NCI-H526 (cell line): ENCODE measurements around the gene CASZ1.

Experiments used
- DNase-seq, 2 experiments: peaks; one replicate each; lab custom pipeline; 2025; lab: John Stamatoyannopoulos, UW

The CASZ1 gene

DNA sequence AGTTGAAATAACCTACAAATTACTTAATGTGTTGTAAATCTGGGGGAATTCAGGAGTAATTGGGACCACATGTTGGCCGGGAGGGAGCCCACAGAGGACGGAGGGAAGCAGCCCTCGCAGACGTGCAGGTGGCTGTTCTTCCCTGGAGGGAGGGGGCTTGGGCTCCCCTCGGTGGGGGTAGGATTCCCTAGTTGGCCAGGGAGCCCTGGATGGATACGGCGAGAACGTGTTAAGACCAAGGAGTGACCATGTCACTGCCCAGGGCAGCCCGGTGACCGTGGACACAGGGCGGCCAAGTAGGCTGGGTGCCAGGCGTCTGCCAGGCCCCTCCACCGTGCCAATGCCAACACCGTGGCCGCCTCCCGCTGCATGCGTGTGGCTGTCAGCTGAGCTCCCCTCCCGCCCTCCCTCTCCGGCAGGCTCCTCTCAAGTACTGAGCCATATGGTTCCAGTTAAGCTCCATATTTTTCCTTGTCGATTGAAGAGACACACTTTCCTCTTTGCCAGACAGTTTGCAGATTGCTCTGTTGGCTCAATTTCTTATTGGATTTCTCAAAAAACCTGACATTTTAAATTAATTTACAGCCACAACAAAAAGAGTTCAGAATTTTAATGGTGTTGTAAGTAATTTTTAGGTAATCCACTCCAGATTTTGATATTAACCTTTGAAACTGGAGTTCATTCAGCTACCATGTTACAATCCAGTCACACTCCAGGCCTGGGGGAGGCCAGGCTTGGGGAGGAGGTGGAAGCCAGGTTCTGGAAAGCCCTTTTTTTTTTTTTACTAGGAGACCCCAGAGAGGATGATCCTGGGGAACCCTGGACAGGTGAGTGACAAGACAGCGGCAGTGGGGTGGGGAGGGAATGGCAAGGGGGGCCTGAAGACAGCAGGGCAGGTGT lies 71.2 kb downstream of the CASZ1 start:
- DNase-seq: no peak

GRCh38 chr1:10724511-10724910 lies 71.9 kb downstream of the CASZ1 start:
- DNase-seq: no peak

DNA sequence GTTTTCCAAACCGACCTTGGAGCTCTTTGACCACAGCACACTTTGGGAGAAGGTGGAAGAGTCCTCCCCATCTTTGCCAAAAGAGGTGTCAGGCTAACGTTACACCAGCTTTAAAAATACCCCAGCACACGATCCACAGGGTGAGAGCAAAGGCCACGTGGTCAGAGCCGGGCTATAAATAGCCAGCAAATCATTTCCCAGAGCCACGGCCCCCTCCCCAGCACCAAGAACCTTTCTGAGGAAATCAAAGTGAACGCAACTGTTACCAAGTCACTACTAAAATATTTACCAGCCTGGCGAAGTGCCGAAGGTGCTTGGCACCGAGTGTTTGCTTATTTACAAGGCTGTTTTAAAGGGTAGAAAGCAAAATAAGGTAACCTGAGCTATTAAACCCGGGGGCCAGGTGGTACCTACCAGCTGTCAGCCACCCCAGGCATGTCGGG lies 72.4 kb downstream of the CASZ1 start:
- DNase-seq: no peak

DNA sequence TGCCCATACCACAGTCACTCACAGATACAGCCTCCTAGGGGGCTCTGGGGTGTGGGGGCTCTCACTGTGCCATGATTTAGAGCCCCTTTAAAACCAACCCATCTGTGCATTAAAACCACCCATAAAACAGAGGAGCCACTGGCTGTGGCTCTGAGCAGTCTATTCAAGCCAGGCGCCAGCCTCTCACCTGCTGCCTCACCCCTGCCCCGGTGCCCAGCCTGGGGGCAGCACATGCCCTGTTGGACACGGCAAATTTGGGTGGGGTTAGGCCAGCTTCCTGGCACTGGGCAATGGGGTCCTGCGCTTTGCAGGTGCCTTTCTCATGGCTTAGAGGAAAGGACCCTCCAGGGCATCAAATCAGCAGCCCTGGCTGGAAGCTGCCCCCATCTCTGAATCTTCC lies 73.1 kb downstream of the CASZ1 start:
- no peak for DNase-seq

DNA sequence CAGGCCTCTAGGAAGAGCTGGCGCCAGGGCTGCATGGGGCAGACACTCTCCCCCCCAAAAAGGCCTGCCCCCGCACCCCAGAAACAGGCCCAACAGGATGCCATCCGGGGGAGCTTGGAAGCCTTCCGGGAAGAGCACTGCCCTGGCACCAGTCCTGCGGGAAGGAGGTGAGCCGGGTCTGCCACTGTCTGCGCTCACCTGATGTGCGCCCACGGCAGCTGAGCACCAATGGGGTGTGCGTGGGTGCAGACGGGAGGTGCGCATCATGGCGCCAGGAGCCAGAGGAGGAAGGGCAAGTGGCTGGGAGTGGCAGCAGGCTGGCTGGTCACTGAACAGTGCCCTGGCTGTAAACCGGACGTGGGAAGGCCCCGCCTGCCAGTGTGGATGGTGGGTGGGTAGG lies 73.6 kb downstream of the CASZ1 start:
- DNase-seq: no peak

DNA sequence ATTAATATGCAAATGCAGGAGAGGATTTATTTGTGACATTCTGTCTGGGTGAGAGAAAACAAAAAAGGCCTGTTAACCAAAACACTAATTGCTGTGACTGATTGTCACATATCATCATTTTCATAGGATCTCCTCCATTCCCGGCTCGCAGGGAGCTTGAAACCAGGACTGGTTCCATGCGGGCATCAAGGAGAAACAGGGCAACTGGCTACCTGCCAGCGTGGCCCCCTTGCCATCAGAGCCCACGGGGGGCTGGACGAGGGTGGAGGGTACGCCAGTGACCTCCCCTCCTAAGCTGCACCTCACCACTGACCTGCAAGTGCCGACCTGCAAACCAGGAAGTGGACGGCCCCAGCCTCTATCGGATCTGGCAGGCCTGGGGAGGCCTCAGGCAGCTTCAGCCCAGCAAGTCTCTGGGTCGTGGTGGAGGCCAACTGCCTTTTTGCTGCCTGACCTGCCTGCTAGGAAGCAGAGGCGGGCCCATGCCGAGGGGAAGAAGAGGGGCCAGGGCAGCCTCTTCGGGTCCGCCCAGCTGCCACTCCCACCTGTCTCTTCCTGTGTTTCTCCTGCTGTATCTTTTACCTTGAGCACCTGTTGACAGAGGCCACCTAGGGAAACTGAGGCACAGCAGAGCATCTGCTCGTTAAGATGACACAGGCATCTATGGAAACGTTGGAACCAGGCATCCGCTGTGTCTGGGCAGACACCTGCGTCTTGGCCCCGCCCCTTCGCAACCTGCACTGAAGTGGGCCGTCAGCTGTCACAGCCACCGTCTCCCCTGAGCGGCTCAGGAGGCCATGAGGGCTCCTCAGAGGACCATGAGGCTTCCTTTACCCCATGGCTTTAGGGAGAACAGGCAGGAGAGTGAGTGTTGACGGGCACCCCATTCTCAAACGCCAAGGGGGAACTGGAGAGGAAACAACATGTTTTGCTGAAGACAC lies 74.8 kb downstream of the CASZ1 start:
- DNase-seq: no peak

DNA sequence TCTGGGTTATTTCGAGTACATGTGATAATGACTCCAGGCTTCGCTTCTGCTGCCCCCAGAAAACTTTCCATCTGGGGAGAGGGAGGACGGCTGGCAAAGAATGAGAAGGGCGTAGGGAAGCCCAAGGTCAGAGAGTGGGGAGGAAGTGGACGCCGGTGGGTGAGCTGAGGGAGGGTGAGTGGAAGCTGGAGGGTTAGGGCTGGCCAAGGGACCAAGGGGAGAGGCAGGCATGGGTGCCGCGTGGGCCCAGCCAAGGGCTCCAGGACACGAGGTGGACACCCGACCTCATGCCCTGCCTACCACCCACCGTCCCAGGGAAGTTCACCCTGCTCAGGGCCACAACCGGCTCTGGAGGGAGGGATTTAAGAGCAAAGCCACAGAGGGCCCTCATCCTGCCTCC lies 75.8 kb downstream of the CASZ1 start:
- DNase-seq: no peak

DNA sequence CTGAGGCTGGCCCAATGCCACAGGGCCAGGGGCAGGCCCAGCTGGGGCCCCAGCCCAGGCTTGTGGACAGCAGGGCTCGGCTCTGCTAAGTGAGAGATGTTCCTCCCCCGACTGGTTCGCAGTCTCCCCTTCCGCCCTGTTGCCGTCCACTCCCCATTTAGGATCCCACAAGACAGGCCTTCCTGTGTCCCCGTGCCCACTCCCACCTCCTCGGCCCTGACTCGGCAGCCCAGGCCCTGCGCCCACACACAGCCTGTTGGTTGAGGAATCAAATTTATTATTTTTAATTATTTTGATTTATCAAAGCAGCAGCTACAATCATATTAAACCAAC lies 78.4 kb downstream of the CASZ1 start:
- no peak for DNase-seq

GRCh38 chr1:10717296-10718082 lies 79.0 kb downstream of the CASZ1 start:
- DNase-seq: no peak

DNA sequence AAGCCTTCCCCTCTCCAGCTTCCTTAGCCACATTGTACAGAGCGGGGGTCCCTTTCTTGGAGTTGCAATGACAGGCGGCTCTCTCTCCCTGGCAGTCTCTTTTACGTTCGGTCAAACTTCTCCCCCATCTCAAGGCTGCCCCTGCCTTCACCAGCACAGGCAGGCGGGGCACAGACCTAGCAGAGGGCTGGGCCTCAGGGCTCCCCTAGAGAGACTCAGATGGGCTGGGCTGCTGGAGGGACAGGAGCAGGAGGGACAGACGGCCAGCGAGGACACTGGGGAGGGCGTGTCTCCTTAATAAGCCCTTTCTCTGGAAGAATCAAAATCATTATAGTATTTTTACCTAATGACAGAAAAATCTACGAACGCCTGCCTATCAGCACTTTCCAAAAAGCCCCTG lies 79.6 kb downstream of the CASZ1 start:
- DNase-seq: no peak

- no peak for DNase-seq
These were observed 81.9 kb downstream of the CASZ1 start for GRCh38 chr1:10714337-10715114.

- DNase-seq: no peak
These were observed 82.8 kb downstream of the CASZ1 start for GRCh38 chr1:10713614-10714013.

DNA sequence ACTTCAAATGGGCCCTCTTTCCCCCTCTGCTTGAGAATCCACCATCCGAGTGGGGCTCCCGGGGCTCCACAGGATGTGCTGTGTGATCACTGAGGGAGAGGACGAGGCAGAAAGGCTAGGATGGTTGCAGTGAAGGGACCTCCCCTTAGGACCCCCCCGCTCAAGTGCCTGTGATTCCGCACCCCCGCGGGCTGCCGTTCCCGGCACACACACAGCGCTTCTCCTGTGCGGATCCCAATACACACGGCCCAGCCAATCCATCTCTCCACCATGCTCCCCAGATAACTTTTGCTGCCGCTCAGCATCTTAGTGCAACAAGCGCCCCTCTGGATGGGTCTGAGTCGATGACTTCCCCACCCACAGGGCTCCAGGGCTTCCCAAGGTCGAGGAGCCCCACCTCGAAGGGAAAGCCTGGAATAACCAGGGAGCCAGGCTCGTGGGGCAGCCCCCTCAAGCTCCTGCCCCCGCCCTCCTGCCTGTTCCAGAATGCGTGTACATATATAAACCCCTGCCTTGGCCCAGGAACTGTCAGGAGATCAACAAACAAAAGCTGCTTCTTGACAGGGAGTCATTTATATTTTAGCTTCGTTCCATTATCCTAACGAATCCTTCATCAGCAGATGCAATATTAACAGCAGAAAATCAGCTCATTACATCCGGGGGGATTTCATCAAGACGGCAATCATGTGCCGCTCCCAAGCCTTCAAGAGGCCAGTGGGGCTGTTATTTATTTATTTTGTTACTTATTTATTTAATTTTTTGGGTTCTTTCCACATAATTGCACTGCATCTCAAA lies 83.7 kb downstream of the CASZ1 start:
- no peak for DNase-seq

DNA sequence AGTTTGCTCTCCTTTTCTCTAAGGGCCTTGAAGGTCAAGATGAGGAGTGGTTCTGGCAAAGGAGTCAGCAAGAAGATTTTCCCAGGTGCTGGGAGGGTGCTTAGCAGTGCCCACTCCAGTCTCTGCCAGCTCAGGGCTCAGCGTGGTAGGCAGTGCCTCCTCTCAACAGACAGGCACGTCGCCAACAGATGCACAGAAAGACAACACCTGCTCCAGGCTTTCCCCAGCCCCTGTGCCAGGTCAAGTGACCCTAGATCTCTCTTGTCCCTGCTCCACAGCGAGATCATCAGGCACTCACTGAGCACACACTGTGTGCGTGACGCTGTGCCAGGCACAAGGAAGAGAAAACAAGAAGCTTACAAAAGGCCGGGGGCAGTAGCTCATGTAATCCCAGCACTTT lies 86.0 kb downstream of the CASZ1 start:
- DNase-seq: no peak

GRCh38 chr1:10709646-10710045 lies 86.8 kb downstream of the CASZ1 start:
- no peak for DNase-seq

DNA sequence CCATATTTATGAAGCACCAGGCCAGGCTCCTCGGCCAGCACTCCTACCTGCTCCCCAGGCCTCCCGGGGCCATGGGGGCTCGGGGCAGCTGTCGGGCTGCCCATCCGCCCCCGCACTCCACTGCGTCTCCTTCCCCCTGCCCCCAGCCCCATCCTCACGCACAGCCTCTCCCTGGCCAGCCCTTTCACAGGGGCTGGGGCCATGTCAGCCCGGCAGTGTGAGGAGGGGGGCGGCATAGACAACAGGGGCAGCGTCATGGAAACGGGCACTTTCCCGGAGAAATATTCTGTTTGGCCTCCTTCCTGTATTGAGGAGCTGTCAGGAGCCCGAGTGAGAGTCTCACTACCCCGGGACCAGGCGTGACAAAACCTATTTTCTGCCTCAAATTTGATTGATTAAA lies 87.3 kb downstream of the CASZ1 start:
- DNase-seq: no peak

DNA sequence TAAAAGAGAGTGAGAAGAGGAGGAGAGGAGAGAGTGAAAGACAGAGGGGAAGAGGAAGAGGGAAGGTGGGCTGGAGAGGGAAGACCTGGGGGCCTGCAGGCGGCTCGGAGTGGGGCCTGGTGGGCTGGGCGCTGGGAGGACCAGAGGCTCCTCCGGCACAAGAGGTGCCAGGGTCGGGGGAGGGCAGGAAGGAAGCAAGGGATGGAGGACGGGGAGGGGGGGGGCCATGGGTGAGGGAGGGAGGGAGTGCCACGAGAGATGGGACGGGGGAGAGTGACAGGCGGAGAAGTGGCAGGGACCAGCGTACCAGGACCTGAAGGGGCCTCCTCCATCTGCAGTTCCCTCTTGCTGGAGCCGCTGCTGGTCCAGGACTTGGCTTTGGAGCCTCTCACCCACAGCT lies 87.7 kb downstream of the CASZ1 start:
- DNase-seq: no peak

DNA sequence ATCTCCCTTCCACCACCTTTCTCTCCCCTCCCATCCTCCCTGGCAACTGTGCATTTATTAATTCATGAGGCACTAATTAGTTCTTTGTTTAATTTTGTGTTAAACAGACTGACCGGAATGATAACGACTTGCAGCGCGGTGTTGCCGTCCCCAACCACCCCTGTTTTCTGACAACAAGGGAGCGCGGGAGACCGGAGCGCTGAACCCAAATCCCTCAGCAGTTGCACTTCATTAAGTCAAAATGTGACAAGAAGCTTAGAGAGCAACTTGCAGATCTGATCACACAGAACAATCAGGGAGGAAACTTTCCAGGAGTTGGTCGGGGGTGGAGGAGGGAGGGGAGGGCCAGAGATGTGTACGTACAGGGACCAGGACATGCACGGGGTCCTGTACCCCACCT lies 89.2 kb downstream of the CASZ1 start:
- no peak for DNase-seq

DNA sequence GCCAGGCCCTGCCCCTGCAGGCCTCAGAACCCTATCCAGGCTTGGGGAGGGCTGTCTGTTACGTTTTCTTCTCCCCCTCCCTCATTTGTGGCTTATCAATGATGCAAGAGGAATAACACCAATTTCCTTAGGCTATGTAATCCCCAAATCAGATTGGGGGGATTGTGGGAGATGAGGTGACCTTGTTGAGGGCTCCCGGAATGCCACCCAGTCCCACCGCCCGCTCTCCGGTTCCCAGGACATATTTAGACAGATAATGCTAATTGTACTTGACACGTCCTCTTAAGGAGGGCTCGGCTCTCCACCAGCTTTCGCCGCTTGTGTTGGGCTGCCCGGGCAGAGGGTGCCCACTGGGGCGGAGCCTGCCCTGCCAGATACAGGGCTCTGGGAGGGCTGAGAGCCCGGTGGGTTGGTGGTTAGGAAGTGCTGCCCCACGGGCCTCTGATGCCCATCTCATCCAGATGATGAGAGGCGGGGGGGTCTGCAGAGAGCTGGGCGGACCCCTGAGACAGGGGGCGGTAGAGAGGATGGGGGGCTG lies 90.0 kb downstream of the CASZ1 start:
- no peak for DNase-seq

GRCh38 chr1:10705953-10706352 lies 90.5 kb downstream of the CASZ1 start:
- no peak for DNase-seq
